CD4-positive, alpha-beta T cell treated with Interleukin-10 for 1 hour (primary cell): ENCODE measurements around the gene CAMK2B.

Experiments used
- DNase-seq: peaks from one replicate; pipeline ENCODE4 v3.0.0-alpha.2; 2020

Gene CAMK2B

DNA sequence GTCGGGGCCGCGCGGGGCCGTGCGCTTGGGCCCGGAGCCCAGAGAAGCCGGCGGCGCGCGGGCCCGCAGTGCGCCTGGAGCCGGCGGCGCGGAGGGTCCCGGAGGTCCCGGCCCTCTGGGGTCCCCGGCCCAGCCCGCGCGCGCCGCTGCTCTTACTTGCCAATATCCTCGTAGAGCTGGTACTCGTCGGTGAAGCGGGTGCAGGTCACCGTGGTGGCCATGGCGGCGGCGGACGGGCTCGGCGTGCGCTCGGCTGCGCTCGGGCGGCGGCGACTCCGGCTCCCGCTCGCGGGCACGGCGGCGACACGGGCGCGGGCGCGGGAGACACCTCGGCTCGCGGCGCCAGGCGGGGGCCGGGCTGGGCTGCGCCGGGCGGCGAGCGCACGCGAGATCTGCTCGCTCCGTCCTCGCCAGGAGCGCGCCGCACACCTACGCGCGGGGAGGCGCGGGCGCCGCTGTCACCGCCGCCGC is at the start of gene CAMK2B:
CAMK2B (minus strand) TSS at position 394 of the 471 bp plus-strand sequence; CDS start at position 221, 173 bp downstream.
- no peak for DNase-seq

DNA sequence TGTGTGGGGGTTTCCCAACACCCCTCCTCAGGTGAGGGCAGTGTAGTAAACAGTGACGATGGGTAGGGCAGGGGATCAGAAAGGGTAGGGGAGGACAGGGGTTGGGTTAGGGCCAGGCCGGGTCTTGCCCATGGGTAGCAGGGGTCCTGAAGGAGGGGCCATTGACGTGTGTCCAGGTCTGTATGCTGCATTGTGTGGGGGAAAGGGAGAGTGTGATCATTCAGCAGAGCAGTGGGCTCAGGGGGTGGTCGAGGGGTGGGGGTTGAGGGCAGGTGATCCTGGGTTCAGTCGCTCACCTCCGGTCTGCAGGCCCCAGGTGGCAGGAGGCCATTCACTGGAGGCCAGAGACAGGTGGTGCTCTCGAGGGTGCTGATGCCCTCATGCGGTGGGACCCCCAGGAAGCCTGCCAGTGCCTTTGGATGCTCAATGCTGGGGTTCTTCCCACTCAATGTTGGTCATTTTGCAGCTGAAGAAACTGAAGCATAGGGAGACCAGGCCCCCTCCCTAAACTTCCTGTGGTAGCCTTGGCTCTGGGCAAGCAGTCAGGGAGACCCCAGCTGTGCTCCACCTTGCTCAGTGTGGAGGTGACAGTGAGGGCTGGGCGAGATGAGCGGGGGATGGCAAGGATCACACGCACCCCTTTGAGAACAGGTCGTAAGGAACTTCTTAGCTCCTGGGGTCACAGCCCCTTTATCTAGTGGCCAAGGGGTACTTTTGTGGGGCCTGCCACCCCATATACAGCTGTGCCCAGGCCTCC is 48.8 kb upstream of the CAMK2B start:
- DNase-seq: no peak

DNA sequence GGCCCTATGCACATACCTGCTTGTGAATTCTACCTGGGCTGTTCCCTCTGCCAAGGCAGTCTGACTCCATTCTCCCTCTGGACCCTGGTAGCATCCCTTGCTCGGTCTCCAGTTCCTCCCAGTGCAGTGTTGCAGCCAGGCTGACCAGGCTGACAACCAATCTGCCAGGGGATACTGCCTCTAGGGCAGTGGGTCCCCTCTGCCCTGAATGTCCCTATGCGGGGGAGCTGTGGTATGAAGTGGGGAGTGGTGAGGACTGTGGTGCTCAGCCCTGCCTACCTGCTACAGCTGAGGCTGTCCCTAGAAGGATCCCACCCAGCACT is 48.0 kb upstream of the CAMK2B start:
- no peak for DNase-seq

DNA sequence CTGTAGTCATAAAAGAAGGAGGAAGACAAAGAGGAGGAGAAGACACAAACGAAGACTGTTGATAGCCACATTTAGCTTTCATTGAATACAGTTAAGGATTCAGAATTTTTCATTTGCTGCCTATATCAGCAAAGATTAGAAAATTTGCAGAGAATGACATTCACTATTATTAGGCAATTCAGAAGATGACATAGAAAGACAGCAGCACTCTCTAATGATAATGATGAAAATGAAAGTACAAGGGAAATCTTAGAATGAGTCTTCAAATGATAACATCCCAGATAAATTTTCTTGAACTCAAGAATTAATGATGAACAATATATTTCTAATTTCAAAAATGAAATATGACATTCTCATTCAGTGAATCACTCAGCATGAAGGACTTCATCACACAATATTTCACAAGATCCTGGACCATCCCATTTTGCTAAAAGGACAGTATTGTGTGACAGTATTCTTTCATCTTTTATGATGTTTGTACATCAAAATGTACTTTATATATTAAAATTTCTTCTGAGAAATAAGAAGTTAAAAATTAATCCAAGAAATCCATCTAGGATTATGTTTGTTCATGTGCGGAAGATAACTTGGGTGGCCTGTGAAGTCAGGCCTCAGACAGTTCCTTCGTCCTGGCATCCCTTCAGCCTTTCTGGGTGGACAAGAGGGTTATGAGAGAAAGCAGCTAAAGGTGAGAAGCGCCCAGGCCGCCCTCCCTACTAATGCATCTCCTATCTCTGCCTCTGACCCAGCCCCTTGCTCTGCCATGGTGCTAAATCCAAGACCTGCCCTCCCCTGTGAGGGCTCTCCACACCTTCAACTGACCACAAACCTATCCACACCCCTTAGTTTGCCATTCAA is 47.4 kb upstream of the CAMK2B start:
- DNase-seq: no peak

DNA sequence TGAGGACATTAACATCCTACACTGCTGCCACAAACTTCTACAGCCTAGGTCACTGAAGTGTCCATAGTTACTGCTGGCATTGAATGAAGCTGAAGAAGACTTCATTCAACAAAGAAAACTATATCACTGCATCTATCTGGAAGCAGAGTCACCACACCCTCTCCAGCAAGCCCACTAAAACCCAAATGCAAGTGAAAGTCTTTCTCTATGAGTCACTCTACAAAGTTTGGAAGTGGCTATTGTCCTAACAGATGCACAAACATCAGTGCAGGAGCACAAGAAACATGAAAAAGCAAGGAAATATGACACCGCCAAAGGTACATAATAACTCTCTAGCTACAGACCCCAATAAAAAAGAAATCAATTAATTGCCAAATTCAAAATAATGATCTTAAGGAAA is 43.5 kb upstream of the CAMK2B start:
- DNase-seq: no peak

DNA sequence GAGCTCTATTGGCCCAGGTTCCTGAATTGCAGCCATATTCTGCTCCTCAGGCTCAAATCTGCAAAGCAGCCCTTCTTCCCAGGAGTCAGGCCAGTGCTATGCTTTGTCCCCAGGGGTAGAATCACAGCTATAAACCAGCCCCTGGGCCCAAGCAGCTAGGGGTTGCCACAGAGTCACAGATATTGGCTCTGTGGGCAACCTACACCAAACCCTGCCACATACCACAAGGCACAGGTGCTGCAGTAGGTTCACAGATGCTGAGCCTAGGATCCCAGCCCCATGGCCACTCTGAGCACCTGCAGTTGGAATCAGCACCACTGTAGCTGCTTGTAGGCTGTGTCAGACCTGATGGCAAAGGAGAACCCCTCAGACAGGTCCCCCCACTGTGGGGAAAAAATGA is 43.1 kb upstream of the CAMK2B start:
- no peak for DNase-seq

DNA sequence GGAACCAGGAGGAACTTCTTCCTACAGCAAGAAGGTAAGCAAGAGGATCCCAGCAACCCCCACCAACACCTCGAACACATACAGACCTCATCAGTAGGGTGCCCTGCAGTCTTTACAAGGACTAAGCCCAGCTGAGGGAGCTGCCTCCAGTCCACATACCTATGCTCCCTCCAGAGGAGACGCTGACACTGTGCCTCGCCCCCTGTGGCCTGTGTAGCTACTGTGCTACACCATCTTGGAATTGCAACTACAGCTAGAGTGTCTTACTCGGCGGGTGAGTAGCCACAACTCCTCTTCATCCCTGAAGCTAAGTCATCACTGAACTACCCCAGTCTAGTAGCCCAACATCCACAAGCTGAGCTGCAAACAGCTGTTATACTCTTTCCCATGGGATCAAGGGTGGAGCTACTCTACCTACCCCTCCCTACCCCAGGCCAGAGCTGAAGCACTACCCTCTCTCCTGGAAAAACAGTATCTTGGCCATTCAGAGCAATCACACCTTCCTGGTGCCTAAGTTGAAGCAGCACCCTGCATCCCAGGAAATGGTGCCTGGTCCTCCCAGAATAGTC is 42.2 kb upstream of the CAMK2B start:
- no peak for DNase-seq

DNA sequence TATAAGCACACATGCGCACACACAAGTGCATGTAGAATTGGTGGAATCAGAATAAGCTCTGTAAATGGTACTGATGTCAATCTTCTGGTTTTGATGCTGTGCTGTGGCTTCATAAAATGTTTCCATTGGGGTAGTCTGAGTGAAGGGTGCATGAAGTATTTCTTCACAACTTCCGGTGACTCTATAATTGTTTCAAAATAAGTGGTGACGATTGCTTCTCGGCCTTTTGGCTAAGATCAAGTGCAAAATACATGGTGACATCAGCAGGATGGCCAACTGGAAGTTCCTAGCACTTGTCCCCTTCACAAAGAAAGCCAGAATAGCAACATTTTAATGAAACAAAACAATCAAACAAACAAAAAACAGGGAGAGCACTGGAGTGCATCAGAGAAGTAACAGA is 41.6 kb upstream of the CAMK2B start:
- no peak for DNase-seq

DNA sequence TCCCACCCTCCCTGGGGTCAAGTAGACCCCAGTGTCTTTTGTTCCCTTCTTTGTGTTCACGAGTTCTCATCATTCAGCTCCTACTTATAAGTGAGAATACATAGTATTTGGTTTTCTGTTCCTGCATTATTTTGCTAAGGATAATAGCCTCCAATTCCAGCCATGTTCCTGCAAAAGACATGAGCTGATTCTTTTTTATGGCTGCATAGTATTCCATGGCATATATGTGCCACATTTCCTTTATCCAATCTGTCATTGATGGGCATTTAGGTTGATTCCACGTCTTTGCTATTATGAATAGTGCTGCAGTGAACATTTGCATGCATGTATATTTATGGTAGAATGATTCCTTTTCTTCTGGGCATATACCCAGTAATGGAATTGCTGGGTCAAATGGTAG is 28.3 kb upstream of the CAMK2B start:
- no peak for DNase-seq

DNA sequence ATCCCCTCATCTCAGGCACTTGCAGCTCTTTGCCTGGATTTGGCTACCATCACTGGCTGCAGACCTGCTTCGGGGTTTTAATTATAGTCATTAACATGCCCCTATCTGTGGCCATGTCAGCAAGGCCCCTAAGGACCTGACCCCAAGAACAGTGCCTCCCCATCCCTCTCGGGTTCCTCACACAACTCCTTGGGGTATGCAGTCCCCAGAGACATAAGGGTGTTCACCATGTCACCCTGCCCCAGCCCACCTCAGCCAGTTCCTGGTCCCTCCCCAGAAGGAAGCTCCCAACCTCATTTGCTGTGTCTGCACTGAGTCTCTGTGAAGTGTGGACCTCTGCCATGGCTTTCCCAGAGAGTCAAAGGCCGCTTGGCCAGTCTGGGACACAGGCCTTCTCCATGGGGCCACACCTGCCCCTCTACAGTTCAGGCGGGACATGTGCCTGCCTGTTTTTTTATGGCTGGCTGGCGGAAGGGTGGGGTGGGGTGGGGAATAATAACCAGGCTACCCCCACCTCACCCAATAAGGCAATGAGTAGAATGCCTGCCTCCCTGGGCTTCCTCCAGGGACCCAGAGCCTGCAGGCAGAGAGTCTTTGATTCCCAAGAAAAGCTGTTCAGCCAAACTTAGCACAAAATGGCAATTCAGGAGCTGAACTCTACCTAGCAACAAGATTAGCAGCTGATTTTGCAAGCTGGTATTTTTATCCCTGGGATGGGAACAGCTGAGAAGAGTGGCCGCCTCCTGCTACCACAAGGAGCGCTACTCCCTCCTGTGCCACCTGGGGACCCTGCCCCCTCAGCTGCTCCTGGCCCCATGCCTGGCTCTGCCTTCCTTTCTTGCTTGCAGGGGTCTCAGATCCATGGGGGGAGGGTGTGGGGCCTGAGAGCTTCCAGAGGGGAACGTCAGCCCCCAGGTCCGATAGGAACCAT is 23.7 kb upstream of the CAMK2B start:
- no peak for DNase-seq

DNA sequence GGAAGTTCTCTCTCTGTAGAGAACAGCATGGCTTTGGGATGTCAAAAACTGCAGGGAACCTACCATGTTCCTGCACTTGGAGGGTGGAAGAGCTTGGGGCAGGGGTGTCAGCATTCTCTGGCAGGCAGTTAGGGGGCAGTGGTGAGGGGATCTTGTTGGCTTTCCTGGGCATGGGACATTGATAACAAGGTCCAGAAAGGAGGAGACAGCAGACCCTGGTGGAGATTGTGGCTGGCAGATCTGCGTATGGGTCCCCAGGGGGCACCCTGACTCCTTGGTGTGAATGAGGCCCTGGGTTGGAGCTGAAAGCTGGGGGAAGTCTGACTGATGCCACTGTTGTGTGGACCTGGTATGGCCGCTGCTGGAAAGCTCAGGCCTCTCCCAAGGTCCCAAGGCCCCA is 22.9 kb upstream of the CAMK2B start:
- DNase-seq: peak; percentile 5

DNA sequence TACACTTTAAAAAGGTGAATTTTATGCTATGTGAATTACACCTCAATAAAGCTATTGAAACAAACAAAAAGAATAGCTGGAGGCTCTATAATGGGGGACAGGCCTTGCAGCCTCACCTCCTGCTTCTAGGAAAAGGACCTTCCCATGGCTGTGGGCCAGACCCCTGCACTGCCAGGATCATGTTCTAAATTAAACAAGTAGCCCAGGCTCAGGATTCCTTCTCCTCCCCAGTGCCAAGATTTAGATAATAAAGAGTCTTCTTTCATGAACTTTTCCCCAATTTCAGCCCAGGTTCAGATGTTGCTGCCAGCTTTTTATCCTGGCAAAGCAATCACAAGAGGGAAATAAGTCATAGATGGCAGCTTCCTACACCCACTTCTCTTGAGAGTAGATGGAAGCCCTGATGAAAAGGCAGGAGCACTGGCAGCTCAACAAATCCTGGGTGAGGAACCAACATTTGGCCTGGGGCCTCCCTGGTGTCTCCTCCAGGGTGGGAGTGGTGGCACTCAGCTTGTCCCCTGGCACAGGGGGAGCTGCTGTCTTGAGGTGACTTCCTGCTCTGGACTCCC is 22.2 kb upstream of the CAMK2B start:
- DNase-seq: no peak

DNA sequence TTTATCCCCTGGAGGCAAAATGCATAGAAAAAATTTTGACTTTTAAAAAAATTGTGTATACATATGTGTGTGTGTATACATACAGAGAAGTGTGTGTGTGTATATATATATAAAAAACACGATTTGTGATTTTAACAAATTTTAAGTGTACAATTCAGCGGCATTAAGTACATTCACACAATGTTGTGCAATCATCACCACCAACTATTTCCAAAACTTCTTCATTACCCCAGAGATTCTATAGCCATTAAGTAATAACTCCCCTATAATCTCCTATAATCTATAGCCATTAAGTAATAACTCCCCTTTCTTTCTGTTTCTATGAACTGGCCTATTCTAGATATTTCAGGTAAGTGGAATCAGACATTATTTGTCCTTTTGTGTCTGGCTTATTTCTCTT is 20.7 kb upstream of the CAMK2B start:
- no peak for DNase-seq

DNA sequence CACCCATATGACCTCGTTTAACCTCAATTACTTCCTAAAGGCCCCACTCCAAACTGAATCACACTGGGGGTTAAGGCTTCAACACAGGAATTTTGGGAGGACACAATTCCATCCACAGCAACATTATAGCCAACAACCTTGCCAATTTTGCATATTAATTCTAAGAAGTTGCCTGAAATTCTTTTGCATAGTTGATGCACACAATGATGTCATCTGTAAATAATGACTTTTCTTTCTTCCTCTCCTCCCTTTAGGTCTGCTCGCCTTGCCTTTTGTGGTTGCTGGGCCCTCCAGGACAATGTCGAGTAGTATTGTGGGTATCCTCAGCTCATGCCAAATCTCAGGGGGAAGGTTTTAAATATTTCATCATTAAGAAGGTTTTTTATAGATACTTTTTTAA is 16.0 kb upstream of the CAMK2B start:
- no peak for DNase-seq

DNA sequence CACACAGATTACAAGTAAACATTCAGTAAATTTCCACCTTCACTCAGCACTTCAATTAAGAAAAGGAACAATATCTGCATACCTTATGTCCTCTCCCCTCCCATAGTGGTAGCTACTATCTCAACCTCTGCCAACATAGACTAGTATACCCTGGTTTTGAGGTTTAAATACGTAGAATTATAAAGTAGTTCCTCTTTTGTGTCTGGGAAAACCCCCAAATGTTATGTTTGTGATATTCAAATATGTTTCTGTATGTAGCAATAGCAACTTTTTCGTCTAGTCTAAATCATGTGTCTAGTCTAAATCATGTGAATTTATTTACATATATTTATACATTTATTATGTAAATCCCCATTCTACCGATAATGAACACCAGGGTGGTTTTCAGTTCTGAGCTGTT is 13.2 kb upstream of the CAMK2B start:
- no peak for DNase-seq

DNA sequence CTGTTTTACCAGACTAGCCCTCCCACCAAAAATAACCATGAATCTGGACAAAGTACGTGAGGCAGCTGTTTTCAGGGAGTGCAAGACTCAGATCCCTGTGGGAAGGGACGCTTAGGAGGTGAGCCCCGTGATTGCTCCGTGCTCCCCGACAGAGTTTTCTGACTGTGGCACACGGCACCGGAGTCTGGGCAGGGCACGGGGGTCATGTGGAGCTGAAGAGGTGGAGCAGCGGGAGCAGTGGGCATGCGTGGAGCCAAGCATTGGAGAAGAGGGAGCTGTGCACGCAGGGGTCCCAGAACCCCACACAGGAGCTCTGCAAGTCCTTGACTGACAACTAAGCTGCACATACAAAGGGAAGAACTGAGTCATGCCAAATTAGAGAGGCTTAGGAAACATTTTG is 11.1 kb upstream of the CAMK2B start:
- no peak for DNase-seq

DNA sequence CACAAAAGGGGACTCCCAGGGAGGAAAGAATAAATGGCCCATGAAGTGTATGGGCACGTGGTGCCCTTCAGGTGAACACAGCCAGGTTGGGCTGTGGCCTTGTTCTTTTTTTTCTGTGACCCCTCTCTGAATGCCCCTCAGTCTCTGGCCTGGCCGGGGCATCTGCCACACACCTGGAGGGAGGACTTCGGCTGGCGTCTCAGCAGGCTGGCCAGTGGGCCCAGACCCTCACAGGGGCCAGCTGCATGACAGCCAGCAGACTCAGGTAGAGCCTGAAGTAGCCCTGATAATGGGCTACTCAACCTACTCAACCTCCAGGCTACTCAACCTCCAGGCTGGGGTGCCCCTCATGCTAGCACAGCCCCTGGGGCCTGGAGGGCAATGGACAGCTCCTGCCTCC is 9.8 kb upstream of the CAMK2B start:
- DNase-seq: no peak

DNA sequence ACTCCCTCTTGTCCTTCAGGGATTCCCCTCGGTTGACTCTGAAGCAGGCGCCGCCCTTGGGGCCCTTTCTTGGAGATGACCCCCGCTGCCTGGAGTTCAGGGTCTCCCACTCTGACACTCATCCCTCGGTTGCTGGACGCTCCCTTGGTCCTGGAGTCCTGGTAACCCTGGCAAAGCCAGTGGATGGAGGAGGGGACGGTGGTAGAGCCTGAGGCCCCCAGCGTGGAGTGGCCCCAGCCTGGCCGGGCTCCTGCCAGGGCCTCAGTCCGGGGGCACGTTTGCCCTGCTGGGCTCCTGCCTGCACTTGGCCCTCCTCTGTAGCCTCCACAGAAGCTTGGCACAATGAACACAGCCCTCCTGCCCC is 9.3 kb upstream of the CAMK2B start:
- DNase-seq: no peak

DNA sequence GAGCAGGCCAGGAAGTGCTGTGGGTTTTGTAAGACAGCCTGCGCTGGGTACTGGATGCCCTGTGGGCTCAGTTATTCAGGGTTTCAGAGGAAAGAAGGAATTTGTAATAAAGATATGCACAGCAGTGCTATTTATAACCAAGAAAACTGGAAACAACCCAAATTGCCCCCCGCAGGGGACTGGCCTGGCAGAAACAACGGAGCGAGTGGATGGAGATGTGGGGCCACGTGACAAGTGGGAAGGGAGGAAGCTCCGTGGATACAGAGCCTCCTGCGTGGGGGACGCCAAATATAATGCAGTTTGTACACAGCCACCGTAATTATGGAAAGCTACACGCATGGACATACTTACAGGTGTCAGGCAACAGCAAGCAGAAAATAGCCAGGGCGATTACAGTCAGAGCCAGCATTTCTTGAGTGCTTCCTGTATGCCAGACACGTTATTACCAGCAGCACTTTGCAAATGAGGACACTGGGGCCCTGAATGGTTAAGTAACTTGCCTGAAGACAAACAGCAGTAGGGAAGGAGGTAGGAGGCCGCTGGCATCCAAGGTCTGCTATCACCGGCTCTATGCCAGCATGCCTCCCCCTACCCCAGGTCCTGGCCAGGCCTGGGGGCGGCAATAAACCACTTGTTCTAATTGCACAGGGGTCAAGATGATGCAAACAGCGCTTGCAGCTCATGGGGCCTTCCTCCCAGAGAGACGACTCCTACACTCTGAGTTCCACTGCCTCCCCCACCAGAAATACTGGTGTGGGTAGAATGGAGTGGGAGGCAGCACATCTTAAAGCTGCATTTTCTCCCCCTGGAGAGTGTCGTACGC is 8.7 kb upstream of the CAMK2B start:
- no peak for DNase-seq

DNA sequence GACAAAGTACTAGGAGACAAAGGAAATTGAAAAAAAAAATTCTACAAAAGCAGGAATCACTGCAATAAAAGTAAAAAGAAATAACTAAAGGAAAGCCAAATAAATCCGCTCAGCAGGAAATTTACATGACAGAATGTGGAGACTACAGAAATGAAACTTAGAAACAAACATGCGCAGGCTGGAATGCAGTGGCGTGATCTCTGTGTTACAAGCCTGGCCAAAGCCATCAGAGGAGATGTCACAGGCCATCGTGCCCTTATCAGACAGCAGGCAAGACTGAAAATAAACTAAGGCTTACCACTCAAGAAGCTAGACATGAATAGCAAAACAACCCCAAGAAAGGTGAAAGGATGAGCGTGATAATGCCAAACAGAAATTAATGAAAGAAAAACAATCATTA is 6.3 kb upstream of the CAMK2B start:
- no peak for DNase-seq

DNA sequence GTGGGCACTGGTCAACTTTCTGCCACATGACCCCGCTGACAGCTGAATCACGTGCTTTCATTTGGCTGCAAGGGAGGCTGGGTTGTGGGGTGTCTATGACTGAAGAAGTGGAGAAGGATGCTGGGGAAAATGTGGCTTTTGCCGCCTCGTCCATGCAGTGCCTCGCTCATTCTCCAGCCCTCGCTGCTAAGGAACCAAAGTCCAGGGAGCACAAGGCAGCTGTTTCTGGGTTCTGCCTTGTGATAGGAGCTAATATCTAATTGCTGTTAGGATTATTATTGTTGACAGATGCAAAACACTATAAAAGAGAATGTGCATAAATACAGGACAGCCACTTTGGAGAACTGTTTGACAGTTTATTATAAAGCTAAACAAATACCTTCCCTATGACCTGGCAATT is 4.9 kb upstream of the CAMK2B start:
- no peak for DNase-seq

DNA sequence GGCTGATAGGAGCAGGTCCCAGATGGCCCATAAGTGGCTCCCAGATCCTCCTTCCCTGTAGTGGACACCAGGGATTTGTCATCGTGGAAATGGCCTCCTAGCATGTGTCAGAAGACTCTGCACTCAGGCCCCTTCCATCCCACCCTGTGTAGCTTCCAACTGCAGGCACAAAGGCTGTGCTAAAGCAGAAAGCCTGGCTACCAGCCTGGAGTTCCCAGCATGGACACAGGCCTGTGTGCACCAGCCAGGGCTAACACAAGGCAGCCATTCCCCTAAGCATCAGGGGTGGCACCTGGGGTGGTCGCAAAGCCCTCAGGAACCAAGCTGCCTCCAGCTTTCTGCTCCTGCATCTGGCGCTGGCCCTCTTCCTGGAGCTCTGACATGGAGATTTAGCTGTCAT is 4.5 kb upstream of the CAMK2B start:
- DNase-seq: no peak
